HepG2 (cell line): ENCODE results near the gene PRKAG1. TPM values are rescaled to one million over a fixed set of nuclear protein-coding genes. Genes with fewer than 3 reads are reported as not detected.

Experiments used
- HNF1A ChIP-seq, 2 experiments: sonication (generic) in 1 of 2; formaldehyde crosslinking in 1 of 2; IDR thresholded peaks; 2 replicates each; pipeline versions ENCODE4 v1.4.0 to v1.6.1; 2016 to 2020; ENCODE audit warnings: borderline replicate concordance in 1 of 2, low read depth in 1 of 2, mild to moderate bottlenecking in 1 of 2, missing genetic modification reagents in 1 of 2
- PRDM10 ChIP-seq: sonication (generic); formaldehyde crosslinking; IDR thresholded peaks from 2 replicates; pipeline ENCODE4 v1.4.0; 2020; ENCODE audit warnings: low read depth, missing genetic modification reagents
- U2AF2 ChIP-seq: fragments of 200-400 bp; formaldehyde crosslinking; IDR thresholded peaks from 2 replicates; pipeline ENCODE4 v1.6.1; 2017; ENCODE audit warnings: low read depth, mild to moderate bottlenecking, low read length
- ZNF501 ChIP-seq: sonication (generic); formaldehyde crosslinking; IDR thresholded peaks from 2 replicates; pipeline ENCODE4 v1.5.1; 2020; ENCODE audit warnings: mild to moderate bottlenecking, moderate library complexity, missing genetic modification reagents
- polyA plus RNA-seq, 8 experiments: library from polyadenylated mRNA; depleted of rRNA in 3 of 8; stranded (reverse) in 7 of 8; unstranded in 1 of 8; fragments of >200 nt; fragmentation: Illumina TruSeq in 4 of 8; extraction: Trizol in 4 of 8; gene quantifications; 2 replicates each; pipeline versions ENCODE4 v1.2.1 to v1.2.3, GENCODE V29; 2011 to 2016; ENCODE audit warnings: low read depth in 4 of 8, missing spikeins in 1 of 8, mixed read lengths in 1 of 8; ENCODE audit not compliant: insufficient read depth in 1 of 8
- total RNA-seq, 5 experiments: library from RNA; depleted of rRNA; stranded (reverse); fragments of >200 nt; fragmentation: Illumina TruSeq; extraction: Trizol; gene quantifications; 2 replicates each; pipeline ENCODE4 v1.2.3, GENCODE V29; 2016; ENCODE audit warnings: low read depth in 1 of 5

Gene PRKAG1
- total and polyA plus RNA-seq, 2 of the 13 experiments (the other 11 are each of a cell fraction or from before 2014, with no cell fraction given): 26.1 to 32.8 TPM

GRCh38 chr12:48969833-48970701 is 48.5 kb downstream of the PRKAG1 start (continued):
- TF ChIP-seq HNF1A (IDR thresholded peaks at IDR 0.05; ENCODE audit: low read depth): no peak
- TF ChIP-seq HNF1A (CRISPR knock-in tag; IDR thresholded peaks at IDR 0.05; ENCODE audit: borderline replicate concordance): no peak
- no peak for TF ChIP-seq PRDM10 (CRISPR knock-in tag)
- no peak for TF ChIP-seq U2AF2
- peak; percentile 57; the same call in 1 of the 2 replicates for TF ChIP-seq ZNF501 (CRISPR knock-in tag)
